Astrocyte (in vitro differentiated cells and primary cell): Measurements from ENCODE around the gene CD151.

Experiments used
- EZH2 ChIP-seq: IDR thresholded peaks from 2 replicates; pipeline ENCODE4 v1.6.1; 2012; ENCODE audit warnings: mild to moderate bottlenecking, low read length, inconsistent platforms; ENCODE audit not compliant: insufficient read depth
- TF ChIP-seq, protein P1 (sequence below): IDR thresholded peaks from 2 replicates; pipeline ENCODE4 v1.5.1; 2011; ENCODE audit warnings: low read depth, mild to moderate bottlenecking, inconsistent platforms, low read length, moderate library complexity; ENCODE audit not compliant: insufficient read depth

DNA sequence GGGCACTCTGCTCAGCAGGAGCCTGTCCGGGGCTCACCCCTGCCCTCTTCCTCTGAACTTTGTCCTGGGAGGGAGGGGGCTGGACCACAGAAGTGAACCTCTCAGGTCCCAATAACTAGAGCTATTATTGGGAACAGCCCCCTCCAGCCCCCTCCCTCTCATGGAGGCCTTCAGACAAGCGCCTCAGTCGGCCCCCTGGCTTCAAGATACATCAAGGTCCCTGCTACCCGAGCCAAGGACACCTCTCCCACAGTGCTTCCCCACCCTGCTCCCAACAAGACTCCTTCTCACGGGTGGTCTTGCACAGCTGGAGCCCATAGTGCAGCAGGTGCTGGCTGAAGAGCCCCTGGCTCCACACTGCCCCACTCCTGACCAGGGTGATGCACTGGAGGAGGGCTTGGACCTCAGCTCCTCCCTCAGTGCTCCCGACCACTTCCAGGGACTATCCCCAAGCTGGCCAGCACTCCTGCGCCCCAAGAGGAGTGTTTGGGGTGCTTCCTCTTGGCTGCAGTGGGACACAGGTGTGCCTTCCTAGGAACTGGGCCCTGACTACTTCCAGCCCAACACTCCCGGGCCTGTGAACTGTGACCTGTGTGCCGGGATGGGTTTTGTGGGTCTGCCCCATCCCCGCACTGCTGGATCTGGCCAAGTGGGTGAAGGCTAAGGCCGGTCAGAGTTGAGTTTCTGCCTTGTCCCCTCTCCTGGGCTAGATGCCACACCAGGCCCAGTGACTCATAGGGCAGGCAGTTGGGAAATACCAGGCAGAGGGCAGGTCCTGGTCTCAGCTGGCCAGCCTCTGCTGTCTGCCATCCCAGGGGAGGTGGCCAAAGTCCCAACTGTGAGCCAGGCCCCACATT is 11.9 kb upstream of the CD151 start:
- TF ChIP-seq, protein P1, sequence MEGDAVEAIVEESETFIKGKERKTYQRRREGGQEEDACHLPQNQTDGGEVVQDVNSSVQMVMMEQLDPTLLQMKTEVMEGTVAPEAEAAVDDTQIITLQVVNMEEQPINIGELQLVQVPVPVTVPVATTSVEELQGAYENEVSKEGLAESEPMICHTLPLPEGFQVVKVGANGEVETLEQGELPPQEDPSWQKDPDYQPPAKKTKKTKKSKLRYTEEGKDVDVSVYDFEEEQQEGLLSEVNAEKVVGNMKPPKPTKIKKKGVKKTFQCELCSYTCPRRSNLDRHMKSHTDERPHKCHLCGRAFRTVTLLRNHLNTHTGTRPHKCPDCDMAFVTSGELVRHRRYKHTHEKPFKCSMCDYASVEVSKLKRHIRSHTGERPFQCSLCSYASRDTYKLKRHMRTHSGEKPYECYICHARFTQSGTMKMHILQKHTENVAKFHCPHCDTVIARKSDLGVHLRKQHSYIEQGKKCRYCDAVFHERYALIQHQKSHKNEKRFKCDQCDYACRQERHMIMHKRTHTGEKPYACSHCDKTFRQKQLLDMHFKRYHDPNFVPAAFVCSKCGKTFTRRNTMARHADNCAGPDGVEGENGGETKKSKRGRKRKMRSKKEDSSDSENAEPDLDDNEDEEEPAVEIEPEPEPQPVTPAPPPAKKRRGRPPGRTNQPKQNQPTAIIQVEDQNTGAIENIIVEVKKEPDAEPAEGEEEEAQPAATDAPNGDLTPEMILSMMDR: no peak
- TF ChIP-seq EZH2: no peak
